HEK293 (cell line): ENCODE results near the gene APLP1.

ENCODE experiments used
- GLIS1 ChIP-seq: fragments of 450-650 bp; formaldehyde crosslinking; IDR thresholded peaks from 2 replicates; pipeline ENCODE4 v1.5.1; 2016; ENCODE audit warnings: missing biosample characterization, missing genetic modification characterization
- INSM2 ChIP-seq: fragments of 450-650 bp; formaldehyde crosslinking; IDR thresholded peaks from 2 replicates; pipeline ENCODE4 v1.5.1; 2016; ENCODE audit warnings: missing biosample characterization, missing genetic modification characterization
- KLF1 ChIP-seq: fragments of 450-650 bp; formaldehyde crosslinking; IDR thresholded peaks from 2 replicates; pipeline ENCODE4 v1.5.1; 2016; ENCODE audit warnings: missing biosample characterization, missing genetic modification characterization
- KLF9 ChIP-seq: fragments of 450-650 bp; formaldehyde crosslinking; IDR thresholded peaks from 2 replicates; pipeline ENCODE4 v1.5.1; 2016; ENCODE audit warnings: missing biosample characterization, missing genetic modification characterization, low read depth
- RBAK ChIP-seq: fragments of 450-650 bp; formaldehyde crosslinking; IDR thresholded peaks from 2 replicates; pipeline ENCODE4 v1.5.1; 2016; ENCODE audit warnings: missing biosample characterization, missing genetic modification characterization
- REPIN1 ChIP-seq: fragments of 450-650 bp; formaldehyde crosslinking; IDR thresholded peaks from 2 replicates; pipeline ENCODE4 v1.5.1; 2017; ENCODE audit warnings: missing biosample characterization, missing genetic modification characterization, low read depth
- ZBTB17 ChIP-seq: fragments of 450-650 bp; formaldehyde crosslinking; IDR thresholded peaks from 2 replicates; pipeline ENCODE4 v1.5.1; 2016; ENCODE audit warnings: missing biosample characterization, missing genetic modification characterization
- ZBTB7A ChIP-seq: fragments of 450-650 bp; formaldehyde crosslinking; IDR thresholded peaks from 2 replicates; pipeline ENCODE4 v1.5.1; 2016; ENCODE audit warnings: low read depth, missing biosample characterization, missing genetic modification characterization
- ZNF133 ChIP-seq: fragments of 450-650 bp; formaldehyde crosslinking; IDR thresholded peaks from 2 replicates; pipeline ENCODE4 v1.5.1; 2016; ENCODE audit warnings: missing biosample characterization, missing genetic modification characterization
- ZNF157 ChIP-seq: fragments of 450-650 bp; formaldehyde crosslinking; IDR thresholded peaks from 2 replicates; pipeline ENCODE4 v1.5.1; 2016; ENCODE audit warnings: missing biosample characterization, missing genetic modification characterization
- ZNF221 ChIP-seq: fragments of 450-650 bp; formaldehyde crosslinking; IDR thresholded peaks from 2 replicates; pipeline ENCODE4 v1.5.1; 2017; ENCODE audit warnings: missing biosample characterization, missing genetic modification characterization, borderline replicate concordance
- ZNF23 ChIP-seq: fragments of 450-650 bp; formaldehyde crosslinking; IDR thresholded peaks from 2 replicates; pipeline ENCODE4 v1.5.1; 2016; ENCODE audit warnings: missing biosample characterization, missing genetic modification characterization, borderline replicate concordance
- ZNF324 ChIP-seq: fragments of 450-650 bp; formaldehyde crosslinking; IDR thresholded peaks from 2 replicates; pipeline ENCODE4 v1.5.1; 2016; ENCODE audit warnings: missing biosample characterization, missing genetic modification characterization
- ZNF341 ChIP-seq: fragments of 450-650 bp; formaldehyde crosslinking; IDR thresholded peaks from 2 replicates; pipeline ENCODE4; 2016; ENCODE audit warnings: low read depth, missing biosample characterization, missing genetic modification characterization
- ZNF560 ChIP-seq: fragments of 450-650 bp; formaldehyde crosslinking; IDR thresholded peaks from 2 replicates; pipeline ENCODE4 v1.5.1; 2017; ENCODE audit warnings: missing biosample characterization, missing genetic modification characterization, borderline replicate concordance
- ZNF76 ChIP-seq: fragments of 450-650 bp; formaldehyde crosslinking; IDR thresholded peaks from 2 replicates; pipeline ENCODE4; 2016; ENCODE audit warnings: low read depth, missing biosample characterization, missing genetic modification characterization, borderline replicate concordance
- ZNF768 ChIP-seq: fragments of 450-650 bp; formaldehyde crosslinking; IDR thresholded peaks from 2 replicates; pipeline ENCODE4 v1.5.1; 2018; ENCODE audit warnings: missing biosample characterization, mild to moderate bottlenecking, missing genetic modification characterization
- TF ChIP-seq, protein P1 (sequence below): fragments of 450-650 bp; formaldehyde crosslinking; IDR thresholded peaks from 2 replicates; pipeline ENCODE4 v1.5.1; 2016; ENCODE audit warnings: missing biosample characterization, missing genetic modification characterization
- TF ChIP-seq, protein P2 (sequence below): fragments of 450-650 bp; formaldehyde crosslinking; IDR thresholded peaks from 2 replicates; pipeline ENCODE4 v1.5.1; 2017; ENCODE audit warnings: missing biosample characterization, missing genetic modification characterization
- TF ChIP-seq, protein P3 (sequence below): fragments of 450-650 bp; formaldehyde crosslinking; IDR thresholded peaks from 2 replicates; pipeline ENCODE4 v1.5.1; 2017; ENCODE audit warnings: missing biosample characterization, missing genetic modification characterization
- TF ChIP-seq, protein P4 (sequence below): fragments of 450-650 bp; formaldehyde crosslinking; IDR thresholded peaks from 2 replicates; pipeline ENCODE4 v1.5.1; 2016; ENCODE audit warnings: missing biosample characterization, missing genetic modification characterization, borderline replicate concordance
- TF ChIP-seq, protein P5 (sequence below): fragments of 450-650 bp; formaldehyde crosslinking; IDR thresholded peaks from 2 replicates; pipeline ENCODE4 v1.5.1; 2016; ENCODE audit warnings: missing biosample characterization, missing genetic modification characterization

Gene APLP1

DNA sequence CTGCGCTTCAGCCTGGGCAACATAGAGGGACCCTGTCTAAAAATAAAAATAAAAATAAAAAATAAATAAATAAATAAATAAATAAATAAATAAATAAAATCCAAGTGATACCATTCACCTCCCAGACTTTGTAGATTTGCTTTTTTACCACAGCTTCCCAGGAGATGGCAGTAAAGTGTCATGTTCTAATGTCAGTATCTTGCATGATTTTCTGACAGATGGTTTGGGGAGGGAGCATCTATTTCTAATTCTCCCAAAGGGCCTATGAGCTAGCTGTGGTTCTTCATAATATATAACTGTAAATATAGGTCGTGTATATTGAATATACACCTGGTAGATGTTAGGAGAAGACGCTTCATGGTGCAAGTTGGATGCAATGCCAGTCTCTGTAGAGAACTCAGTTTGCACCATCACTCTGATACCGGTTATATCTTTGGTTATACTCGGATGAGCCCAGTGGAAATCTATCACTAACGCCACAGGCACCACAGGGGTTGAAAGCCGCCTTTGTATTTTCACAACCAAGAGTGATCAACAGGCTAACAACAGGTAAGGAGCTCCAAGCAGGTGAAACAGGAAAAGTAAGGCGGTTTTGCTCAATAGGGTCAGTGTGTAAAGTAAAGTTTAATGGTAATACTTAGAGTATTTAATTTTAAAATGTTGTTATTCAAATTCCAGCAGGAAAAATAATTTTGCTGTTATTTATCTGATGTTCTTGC lies 13.9 kb downstream of the APLP1 start (continued):
- TF ChIP-seq, protein P1, sequence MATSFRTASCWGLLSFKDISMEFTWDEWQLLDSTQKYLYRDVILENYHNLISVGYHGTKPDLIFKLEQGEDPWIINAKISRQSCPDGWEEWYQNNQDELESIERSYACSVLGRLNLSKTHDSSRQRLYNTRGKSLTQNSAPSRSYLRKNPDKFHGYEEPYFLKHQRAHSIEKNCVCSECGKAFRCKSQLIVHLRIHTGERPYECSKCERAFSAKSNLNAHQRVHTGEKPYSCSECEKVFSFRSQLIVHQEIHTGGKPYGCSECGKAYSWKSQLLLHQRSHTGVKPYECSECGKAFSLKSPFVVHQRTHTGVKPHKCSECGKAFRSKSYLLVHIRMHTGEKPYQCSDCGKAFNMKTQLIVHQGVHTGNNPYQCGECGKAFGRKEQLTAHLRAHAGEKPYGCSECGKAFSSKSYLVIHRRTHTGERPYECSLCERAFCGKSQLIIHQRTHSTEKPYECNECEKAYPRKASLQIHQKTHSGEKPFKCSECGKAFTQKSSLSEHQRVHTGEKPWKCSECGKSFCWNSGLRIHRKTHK: no peak; the same call in 1 of the 2 replicates
- TF ChIP-seq RBAK (peak; percentile 95), ZBTB17 (tag by site-specific recombination) (no peak), ZNF221 (tag by site-specific recombination) (no peak; the same call in 1 of the 2 replicates), ZNF341 (tag by site-specific recombination) (peak; percentile 79), ZNF768 (tag by site-specific recombination) (peak; percentile 52; the same call in 1 of the 2 replicates), KLF9 (peak; percentile 50; the same call in 1 of the 2 replicates), ZNF157 (tag by site-specific recombination) (peak; percentile 52; the same call in 1 of the 2 replicates), INSM2 (tag by site-specific recombination) (peak; percentile 59; the same call in 1 of the 2 replicates), GLIS1 (peak; percentile 67; the same call in 1 of the 2 replicates), ZNF133 (no peak), ZNF324 (tag by site-specific recombination) (peak; percentile 73; the same call in 1 of the 2 replicates), KLF1 (tag by site-specific recombination) (peak; percentile 60; the same call in 1 of the 2 replicates), REPIN1 (peak; percentile 96; the same call in 1 of the 2 replicates), ZBTB7A (tag by site-specific recombination) (peak; percentile 63; the same call in 1 of the 2 replicates), ZNF560 (tag by site-specific recombination) (peak; percentile 100), ZNF76 (no peak), ZNF23 (tag by site-specific recombination) (peak; percentile 51; the same call in 1 of the 2 replicates)
- TF ChIP-seq, protein P2, sequence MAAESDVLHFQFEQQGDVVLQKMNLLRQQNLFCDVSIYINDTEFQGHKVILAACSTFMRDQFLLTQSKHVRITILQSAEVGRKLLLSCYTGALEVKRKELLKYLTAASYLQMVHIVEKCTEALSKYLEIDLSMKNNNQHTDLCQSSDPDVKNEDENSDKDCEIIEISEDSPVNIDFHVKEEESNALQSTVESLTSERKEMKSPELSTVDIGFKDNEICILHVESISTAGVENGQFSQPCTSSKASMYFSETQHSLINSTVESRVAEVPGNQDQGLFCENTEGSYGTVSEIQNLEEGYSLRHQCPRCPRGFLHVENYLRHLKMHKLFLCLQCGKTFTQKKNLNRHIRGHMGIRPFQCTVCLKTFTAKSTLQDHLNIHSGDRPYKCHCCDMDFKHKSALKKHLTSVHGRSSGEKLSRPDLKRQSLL (tag by site-specific recombination): no peak
- TF ChIP-seq, protein P3, sequence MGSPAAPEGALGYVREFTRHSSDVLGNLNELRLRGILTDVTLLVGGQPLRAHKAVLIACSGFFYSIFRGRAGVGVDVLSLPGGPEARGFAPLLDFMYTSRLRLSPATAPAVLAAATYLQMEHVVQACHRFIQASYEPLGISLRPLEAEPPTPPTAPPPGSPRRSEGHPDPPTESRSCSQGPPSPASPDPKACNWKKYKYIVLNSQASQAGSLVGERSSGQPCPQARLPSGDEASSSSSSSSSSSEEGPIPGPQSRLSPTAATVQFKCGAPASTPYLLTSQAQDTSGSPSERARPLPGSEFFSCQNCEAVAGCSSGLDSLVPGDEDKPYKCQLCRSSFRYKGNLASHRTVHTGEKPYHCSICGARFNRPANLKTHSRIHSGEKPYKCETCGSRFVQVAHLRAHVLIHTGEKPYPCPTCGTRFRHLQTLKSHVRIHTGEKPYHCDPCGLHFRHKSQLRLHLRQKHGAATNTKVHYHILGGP (tag by site-specific recombination): no peak
- TF ChIP-seq, protein P4, sequence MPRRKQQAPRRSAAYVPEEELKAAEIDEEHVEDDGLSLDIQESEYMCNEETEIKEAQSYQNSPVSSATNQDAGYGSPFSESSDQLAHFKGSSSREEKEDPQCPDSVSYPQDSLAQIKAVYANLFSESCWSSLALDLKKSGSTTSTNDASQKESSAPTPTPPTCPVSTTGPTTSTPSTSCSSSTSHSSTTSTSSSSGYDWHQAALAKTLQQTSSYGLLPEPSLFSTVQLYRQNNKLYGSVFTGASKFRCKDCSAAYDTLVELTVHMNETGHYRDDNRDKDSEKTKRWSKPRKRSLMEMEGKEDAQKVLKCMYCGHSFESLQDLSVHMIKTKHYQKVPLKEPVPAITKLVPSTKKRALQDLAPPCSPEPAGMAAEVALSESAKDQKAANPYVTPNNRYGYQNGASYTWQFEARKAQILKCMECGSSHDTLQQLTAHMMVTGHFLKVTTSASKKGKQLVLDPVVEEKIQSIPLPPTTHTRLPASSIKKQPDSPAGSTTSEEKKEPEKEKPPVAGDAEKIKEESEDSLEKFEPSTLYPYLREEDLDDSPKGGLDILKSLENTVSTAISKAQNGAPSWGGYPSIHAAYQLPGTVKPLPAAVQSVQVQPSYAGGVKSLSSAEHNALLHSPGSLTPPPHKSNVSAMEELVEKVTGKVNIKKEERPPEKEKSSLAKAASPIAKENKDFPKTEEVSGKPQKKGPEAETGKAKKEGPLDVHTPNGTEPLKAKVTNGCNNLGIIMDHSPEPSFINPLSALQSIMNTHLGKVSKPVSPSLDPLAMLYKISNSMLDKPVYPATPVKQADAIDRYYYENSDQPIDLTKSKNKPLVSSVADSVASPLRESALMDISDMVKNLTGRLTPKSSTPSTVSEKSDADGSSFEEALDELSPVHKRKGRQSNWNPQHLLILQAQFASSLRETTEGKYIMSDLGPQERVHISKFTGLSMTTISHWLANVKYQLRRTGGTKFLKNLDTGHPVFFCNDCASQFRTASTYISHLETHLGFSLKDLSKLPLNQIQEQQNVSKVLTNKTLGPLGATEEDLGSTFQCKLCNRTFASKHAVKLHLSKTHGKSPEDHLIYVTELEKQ (tag by site-specific recombination): peak; percentile 86; the same call in 1 of the 2 replicates
- TF ChIP-seq, protein P5, sequence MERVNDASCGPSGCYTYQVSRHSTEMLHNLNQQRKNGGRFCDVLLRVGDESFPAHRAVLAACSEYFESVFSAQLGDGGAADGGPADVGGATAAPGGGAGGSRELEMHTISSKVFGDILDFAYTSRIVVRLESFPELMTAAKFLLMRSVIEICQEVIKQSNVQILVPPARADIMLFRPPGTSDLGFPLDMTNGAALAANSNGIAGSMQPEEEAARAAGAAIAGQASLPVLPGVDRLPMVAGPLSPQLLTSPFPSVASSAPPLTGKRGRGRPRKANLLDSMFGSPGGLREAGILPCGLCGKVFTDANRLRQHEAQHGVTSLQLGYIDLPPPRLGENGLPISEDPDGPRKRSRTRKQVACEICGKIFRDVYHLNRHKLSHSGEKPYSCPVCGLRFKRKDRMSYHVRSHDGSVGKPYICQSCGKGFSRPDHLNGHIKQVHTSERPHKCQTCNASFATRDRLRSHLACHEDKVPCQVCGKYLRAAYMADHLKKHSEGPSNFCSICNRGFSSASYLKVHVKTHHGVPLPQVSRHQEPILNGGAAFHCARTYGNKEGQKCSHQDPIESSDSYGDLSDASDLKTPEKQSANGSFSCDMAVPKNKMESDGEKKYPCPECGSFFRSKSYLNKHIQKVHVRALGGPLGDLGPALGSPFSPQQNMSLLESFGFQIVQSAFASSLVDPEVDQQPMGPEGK (tag by site-specific recombination): peak; percentile 32; the same call in 1 of the 2 replicates
